Measurements from ENCODE around the gene RNPEPL1.

DNA sequence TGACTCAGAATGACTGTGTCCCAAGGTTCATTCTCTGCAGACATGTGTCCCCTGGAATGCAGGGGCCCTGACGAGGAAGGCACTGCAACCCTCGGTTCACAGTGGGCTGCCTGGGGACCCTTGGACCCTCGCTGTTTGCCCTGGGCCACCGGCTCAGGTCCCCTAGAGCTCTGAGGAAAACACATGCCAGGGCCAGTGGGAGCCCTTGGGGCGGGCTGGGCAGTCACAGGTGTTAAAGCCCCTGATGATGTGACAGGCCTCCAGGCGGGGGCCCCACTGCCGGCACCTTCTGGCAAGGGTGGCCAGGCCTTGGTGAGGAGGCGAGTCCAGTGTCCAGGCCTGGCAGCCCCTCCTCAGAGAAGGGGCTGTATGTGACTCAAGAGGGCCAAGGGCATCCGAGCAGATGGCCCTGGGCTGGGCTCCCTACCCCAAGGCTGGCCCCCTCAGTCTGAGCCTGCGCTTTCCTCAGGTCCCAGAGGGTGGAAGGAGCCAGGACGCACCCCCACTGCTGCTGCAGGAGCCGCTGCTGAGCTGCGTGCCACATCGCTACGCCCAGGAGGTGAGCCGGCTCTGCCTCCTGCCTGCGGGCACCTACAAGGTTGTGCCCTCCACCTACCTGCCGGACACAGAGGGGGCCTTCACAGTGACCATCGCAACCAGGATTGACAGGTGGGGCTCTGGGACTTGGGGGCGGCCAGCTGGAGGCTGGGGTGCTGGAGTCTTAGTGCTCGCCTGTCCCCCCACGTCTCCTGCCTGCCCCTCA lies 29.3 kb downstream of the RNPEPL1 start:
- TF ChIP-seq, protein P1, sequence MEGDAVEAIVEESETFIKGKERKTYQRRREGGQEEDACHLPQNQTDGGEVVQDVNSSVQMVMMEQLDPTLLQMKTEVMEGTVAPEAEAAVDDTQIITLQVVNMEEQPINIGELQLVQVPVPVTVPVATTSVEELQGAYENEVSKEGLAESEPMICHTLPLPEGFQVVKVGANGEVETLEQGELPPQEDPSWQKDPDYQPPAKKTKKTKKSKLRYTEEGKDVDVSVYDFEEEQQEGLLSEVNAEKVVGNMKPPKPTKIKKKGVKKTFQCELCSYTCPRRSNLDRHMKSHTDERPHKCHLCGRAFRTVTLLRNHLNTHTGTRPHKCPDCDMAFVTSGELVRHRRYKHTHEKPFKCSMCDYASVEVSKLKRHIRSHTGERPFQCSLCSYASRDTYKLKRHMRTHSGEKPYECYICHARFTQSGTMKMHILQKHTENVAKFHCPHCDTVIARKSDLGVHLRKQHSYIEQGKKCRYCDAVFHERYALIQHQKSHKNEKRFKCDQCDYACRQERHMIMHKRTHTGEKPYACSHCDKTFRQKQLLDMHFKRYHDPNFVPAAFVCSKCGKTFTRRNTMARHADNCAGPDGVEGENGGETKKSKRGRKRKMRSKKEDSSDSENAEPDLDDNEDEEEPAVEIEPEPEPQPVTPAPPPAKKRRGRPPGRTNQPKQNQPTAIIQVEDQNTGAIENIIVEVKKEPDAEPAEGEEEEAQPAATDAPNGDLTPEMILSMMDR (IDR thresholded peaks at IDR 0.05): no peak
- TF ChIP-seq POLR2A (IDR thresholded peaks at IDR 0.05) (no peak), EP300 (IDR thresholded peaks at IDR 0.05) (no peak), POLR2AphosphoS5 (IDR thresholded peaks at IDR 0.05) (no peak)
